H1 (cell line): ENCODE results near the gene LCN2. TPM values are rescaled to one million over a fixed set of nuclear protein-coding genes. Genes with fewer than 3 reads are reported as not detected.

Source experiments
- EGR1 ChIP-seq: IDR thresholded peaks from 2 replicates; pipeline ENCODE4 v1.6.1; 2011; ENCODE audit warnings: low read depth, low read length, borderline replicate concordance
- GTF2F1 ChIP-seq: IDR thresholded peaks from 2 replicates; pipeline ENCODE4 v1.6.1; 2012; ENCODE audit warnings: low read depth, low read length, improper control_type of control experiment, borderline replicate concordance
- KDM5A ChIP-seq: fragments of 200-600 bp; IDR thresholded peaks from 2 replicates; pipeline ENCODE4 v1.7.1; 2012; ENCODE audit warnings: mild to moderate bottlenecking, low read length, inconsistent platforms, mixed read lengths
- NRF1 ChIP-seq: IDR thresholded peaks from 2 replicates; pipeline ENCODE4 v1.6.1; 2011; ENCODE audit warnings: mild to moderate bottlenecking, low read depth, low read length, improper control_type of control experiment
- PHF8 ChIP-seq: fragments of 200-600 bp; sonication (generic); conservative IDR thresholded peaks from 2 replicates; pipeline ENCODE4 v1.7.1; 2012; ENCODE audit warnings: low read depth, mild to moderate bottlenecking, inconsistent platforms, low read length, moderate library complexity
- RBBP5 ChIP-seq: IDR thresholded peaks from 2 replicates; pipeline ENCODE4 v1.7.1; 2012; ENCODE audit warnings: low read depth, mild to moderate bottlenecking, inconsistent platforms, low read length, moderate library complexity, borderline replicate concordance
- polyA plus RNA-seq, 7 experiments: library from polyadenylated mRNA; depleted of rRNA in 3 of 7; stranded (reverse) in 5 of 7; unstranded in 2 of 7; fragments of >200 nt in 5 of 7; fragments of 200-250 nt in 2 of 7; gene quantifications; 1 replicate in 5 of 7; 2 replicates in 1 of 7; 4 replicates in 1 of 7; pipeline versions ENCODE4 v1.2.1 to v1.2.3, GENCODE V29; 2011 to 2013; ENCODE audit warnings: missing spikeins in 2 of 7, mixed read lengths in 2 of 7
- total RNA-seq: library from RNA; stranded (reverse); fragmentation: NEBNext Ultra II Directional; extraction: Animal tissue kit (Norgen Biotek cat#: 25700); gene quantifications from 2 replicates; pipeline ENCODE4 v1.2.1, GENCODE V29; 2021
- TF ChIP-seq, protein P1 (sequence below): fragments of 300-600 bp; sonication (generic); IDR thresholded peaks from 2 replicates; pipeline ENCODE4 v1.7.1; 2012; ENCODE audit warnings: low read length, moderate library complexity, mild to moderate bottlenecking, inconsistent platforms; ENCODE audit not compliant: insufficient replicate concordance
- TF ChIP-seq, protein P2 (sequence below), 3 experiments: IDR thresholded peaks; 1 replicate in 2 of 3; 2 replicates in 1 of 3; pipeline versions ENCODE4 v1.5.1 to v1.6.1; 2011; ENCODE audit warnings: low read length in 3 of 3, mild to moderate bottlenecking in 3 of 3, inconsistent platforms in 2 of 3, low read depth in 1 of 3, moderate library complexity in 1 of 3; ENCODE audit not compliant: insufficient read depth in 1 of 3; ENCODE audit errors: control extremely low read depth in 1 of 3

The LCN2 gene
- total and polyA plus RNA-seq, 2 of the 8 experiments (the other 6 are each of a cell fraction or from before 2014, with no cell fraction given), result 1.1 to 1.6 TPM

DNA sequence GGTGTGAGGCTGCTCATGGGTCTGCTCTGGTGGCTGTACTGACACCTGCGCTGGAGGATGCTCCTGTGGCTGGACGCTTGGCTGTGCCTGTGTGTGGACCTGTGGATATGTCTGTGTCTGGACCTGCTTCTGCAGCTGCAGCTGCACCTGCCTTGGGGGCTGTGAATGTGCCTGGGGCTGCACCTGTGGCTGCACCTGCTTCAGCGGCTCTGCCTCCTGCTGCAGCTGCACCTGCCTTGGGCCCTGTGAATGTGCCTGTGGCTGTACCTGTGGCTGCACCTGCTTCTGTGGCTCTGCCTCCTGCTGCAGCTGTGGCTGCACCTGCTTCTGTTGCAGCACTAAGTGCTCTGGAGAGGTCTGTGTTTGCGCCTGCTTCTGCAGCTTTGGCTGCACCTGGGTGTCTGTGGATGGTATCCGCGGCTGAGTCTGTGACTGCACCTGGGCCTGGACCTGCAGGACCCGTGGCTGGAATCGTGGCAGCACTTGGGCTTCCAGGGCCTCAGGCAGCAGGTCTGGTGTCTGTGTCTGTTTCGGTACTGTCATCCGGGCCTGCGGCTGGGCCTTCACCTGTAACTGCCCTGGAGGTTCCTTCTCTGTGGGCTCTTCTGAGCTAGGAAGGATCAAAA, 29.7 kb downstream of the LCN2 start (continued):
- TF ChIP-seq, protein P1, sequence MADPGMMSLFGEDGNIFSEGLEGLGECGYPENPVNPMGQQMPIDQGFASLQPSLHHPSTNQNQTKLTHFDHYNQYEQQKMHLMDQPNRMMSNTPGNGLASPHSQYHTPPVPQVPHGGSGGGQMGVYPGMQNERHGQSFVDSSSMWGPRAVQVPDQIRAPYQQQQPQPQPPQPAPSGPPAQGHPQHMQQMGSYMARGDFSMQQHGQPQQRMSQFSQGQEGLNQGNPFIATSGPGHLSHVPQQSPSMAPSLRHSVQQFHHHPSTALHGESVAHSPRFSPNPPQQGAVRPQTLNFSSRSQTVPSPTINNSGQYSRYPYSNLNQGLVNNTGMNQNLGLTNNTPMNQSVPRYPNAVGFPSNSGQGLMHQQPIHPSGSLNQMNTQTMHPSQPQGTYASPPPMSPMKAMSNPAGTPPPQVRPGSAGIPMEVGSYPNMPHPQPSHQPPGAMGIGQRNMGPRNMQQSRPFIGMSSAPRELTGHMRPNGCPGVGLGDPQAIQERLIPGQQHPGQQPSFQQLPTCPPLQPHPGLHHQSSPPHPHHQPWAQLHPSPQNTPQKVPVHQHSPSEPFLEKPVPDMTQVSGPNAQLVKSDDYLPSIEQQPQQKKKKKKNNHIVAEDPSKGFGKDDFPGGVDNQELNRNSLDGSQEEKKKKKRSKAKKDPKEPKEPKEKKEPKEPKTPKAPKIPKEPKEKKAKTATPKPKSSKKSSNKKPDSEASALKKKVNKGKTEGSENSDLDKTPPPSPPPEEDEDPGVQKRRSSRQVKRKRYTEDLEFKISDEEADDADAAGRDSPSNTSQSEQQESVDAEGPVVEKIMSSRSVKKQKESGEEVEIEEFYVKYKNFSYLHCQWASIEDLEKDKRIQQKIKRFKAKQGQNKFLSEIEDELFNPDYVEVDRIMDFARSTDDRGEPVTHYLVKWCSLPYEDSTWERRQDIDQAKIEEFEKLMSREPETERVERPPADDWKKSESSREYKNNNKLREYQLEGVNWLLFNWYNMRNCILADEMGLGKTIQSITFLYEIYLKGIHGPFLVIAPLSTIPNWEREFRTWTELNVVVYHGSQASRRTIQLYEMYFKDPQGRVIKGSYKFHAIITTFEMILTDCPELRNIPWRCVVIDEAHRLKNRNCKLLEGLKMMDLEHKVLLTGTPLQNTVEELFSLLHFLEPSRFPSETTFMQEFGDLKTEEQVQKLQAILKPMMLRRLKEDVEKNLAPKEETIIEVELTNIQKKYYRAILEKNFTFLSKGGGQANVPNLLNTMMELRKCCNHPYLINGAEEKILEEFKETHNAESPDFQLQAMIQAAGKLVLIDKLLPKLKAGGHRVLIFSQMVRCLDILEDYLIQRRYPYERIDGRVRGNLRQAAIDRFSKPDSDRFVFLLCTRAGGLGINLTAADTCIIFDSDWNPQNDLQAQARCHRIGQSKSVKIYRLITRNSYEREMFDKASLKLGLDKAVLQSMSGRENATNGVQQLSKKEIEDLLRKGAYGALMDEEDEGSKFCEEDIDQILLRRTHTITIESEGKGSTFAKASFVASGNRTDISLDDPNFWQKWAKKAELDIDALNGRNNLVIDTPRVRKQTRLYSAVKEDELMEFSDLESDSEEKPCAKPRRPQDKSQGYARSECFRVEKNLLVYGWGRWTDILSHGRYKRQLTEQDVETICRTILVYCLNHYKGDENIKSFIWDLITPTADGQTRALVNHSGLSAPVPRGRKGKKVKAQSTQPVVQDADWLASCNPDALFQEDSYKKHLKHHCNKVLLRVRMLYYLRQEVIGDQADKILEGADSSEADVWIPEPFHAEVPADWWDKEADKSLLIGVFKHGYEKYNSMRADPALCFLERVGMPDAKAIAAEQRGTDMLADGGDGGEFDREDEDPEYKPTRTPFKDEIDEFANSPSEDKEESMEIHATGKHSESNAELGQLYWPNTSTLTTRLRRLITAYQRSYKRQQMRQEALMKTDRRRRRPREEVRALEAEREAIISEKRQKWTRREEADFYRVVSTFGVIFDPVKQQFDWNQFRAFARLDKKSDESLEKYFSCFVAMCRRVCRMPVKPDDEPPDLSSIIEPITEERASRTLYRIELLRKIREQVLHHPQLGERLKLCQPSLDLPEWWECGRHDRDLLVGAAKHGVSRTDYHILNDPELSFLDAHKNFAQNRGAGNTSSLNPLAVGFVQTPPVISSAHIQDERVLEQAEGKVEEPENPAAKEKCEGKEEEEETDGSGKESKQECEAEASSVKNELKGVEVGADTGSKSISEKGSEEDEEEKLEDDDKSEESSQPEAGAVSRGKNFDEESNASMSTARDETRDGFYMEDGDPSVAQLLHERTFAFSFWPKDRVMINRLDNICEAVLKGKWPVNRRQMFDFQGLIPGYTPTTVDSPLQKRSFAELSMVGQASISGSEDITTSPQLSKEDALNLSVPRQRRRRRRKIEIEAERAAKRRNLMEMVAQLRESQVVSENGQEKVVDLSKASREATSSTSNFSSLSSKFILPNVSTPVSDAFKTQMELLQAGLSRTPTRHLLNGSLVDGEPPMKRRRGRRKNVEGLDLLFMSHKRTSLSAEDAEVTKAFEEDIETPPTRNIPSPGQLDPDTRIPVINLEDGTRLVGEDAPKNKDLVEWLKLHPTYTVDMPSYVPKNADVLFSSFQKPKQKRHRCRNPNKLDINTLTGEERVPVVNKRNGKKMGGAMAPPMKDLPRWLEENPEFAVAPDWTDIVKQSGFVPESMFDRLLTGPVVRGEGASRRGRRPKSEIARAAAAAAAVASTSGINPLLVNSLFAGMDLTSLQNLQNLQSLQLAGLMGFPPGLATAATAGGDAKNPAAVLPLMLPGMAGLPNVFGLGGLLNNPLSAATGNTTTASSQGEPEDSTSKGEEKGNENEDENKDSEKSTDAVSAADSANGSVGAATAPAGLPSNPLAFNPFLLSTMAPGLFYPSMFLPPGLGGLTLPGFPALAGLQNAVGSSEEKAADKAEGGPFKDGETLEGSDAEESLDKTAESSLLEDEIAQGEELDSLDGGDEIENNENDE, result no peak
- no peak for TF ChIP-seq KDM5A
- TF ChIP-seq, protein P2, sequence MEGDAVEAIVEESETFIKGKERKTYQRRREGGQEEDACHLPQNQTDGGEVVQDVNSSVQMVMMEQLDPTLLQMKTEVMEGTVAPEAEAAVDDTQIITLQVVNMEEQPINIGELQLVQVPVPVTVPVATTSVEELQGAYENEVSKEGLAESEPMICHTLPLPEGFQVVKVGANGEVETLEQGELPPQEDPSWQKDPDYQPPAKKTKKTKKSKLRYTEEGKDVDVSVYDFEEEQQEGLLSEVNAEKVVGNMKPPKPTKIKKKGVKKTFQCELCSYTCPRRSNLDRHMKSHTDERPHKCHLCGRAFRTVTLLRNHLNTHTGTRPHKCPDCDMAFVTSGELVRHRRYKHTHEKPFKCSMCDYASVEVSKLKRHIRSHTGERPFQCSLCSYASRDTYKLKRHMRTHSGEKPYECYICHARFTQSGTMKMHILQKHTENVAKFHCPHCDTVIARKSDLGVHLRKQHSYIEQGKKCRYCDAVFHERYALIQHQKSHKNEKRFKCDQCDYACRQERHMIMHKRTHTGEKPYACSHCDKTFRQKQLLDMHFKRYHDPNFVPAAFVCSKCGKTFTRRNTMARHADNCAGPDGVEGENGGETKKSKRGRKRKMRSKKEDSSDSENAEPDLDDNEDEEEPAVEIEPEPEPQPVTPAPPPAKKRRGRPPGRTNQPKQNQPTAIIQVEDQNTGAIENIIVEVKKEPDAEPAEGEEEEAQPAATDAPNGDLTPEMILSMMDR (IDR thresholded peaks at IDR 0.05; ENCODE audit: control extremely low read depth in 1 of 3, insufficient read depth in 1 of 3, low read depth in 1 of 3, low read length in 3 of 3), result no peak
- TF ChIP-seq EGR1, result no peak
- no peak for TF ChIP-seq GTF2F1
- TF ChIP-seq RBBP5, result no peak
- TF ChIP-seq PHF8, result no peak
- TF ChIP-seq NRF1, result no peak
